Endodermal cell (in vitro differentiated cells): Measurements from ENCODE around the gene PLEKHD1. TPM values are rescaled to one million over a fixed set of nuclear protein-coding genes. Genes with fewer than 3 reads are reported as not detected.

Source experiments
- DNase-seq: peaks from one replicate; pipeline ENCODE4 v3.0.0-alpha.2; 2017
- H3K27ac ChIP-seq: 2 replicates; pipeline ENCODE4 v1.5.1; 2013; ENCODE audit warnings: mild to moderate bottlenecking, low read depth, low read length, moderate library complexity
- H3K27me3 ChIP-seq: 2 replicates; pipeline ENCODE4 v1.6.1; 2013; ENCODE audit warnings: mild to moderate bottlenecking, low read length, moderate library complexity; ENCODE audit not compliant: insufficient read depth, control insufficient read depth, poor library complexity, severe bottlenecking
- H3K36me3 ChIP-seq: 2 replicates; pipeline ENCODE4 v1.7.0; 2013; ENCODE audit warnings: mild to moderate bottlenecking, low read length, moderate library complexity; ENCODE audit not compliant: control insufficient read depth, insufficient read depth
- H3K4me1 ChIP-seq: one replicate; pipeline ENCODE4 v1.7.0; 2013; ENCODE audit warnings: low read length; ENCODE audit not compliant: control insufficient read depth, insufficient read depth
- H3K4me3 ChIP-seq: 2 replicates; pipeline ENCODE4 v1.5.1; 2013; ENCODE audit warnings: mild to moderate bottlenecking, low read length, moderate library complexity
- H3K9ac ChIP-seq: 2 replicates; pipeline ENCODE4 v1.6.1; 2013; ENCODE audit warnings: mild to moderate bottlenecking, low read length, moderate library complexity; ENCODE audit not compliant: poor library complexity, severe bottlenecking; ENCODE audit errors: extremely low read depth
- H3K9me3 ChIP-seq: 2 replicates; pipeline ENCODE4 v1.6.1; 2013; ENCODE audit warnings: mild to moderate bottlenecking, low read length, moderate library complexity; ENCODE audit not compliant: control insufficient read depth
- H3K27ac Mint-ChIP-seq: 2 replicates; pipeline ENCODE4 v1.8.0; 2020; ENCODE audit warnings: mixed read lengths
- H3K27me3 Mint-ChIP-seq: 2 replicates; pipeline ENCODE4 v1.8.0; 2021; ENCODE audit warnings: mild to moderate bottlenecking, mixed read lengths; ENCODE audit not compliant: insufficient read depth
- H3K36me3 Mint-ChIP-seq: 2 replicates; pipeline ENCODE4 v1.8.0; 2020; ENCODE audit warnings: low read depth, mixed read lengths
- H3K4me1 Mint-ChIP-seq: 2 replicates; pipeline ENCODE4 v1.8.0; 2020; ENCODE audit warnings: mixed read lengths
- H3K4me3 Mint-ChIP-seq: 2 replicates; pipeline ENCODE4 v1.8.0; 2020; ENCODE audit warnings: mild to moderate bottlenecking, moderate library complexity, mixed read lengths
- H3K9me3 Mint-ChIP-seq: 2 replicates; pipeline ENCODE4 v1.8.0; 2020; ENCODE audit warnings: mild to moderate bottlenecking, mixed read lengths
- WGBS, 2 experiments: methylation state at CpG; one replicate each; pipeline versions ENCODE4 v1.1.5 to v1.1.7; 2013; ENCODE audit warnings: missing lambda C conversion rate in 2 of 2, mixed read lengths in 1 of 2; ENCODE audit not compliant: insufficient coverage in 1 of 2, insufficient read length in 1 of 2; 5-methylcytosine and 5-hydroxymethylcytosine counted together
- total RNA-seq, 2 donors: library from RNA; stranded (reverse); fragmentation: NEBNext Ultra II Directional in 1 of 2; extraction: Animal tissue kit (Norgen Biotek cat#: 25700) in 1 of 2; gene quantifications; 2 replicates in 1 of 2; 3 replicates in 1 of 2; pipeline ENCODE4 v1.2.1, GENCODE V29; 2021
- TF ChIP-seq, protein P1 (sequence below): fragments of 200-600 bp; sonication (generic); conservative IDR thresholded peaks from 2 replicates; pipeline ENCODE4 v1.5.0; 2021; ENCODE audit warnings: antibody characterized with exemption, mild to moderate bottlenecking

Gene PLEKHD1
- total RNA-seq, 2 donors from 2014 or later, result 0.11 TPM

DNA sequence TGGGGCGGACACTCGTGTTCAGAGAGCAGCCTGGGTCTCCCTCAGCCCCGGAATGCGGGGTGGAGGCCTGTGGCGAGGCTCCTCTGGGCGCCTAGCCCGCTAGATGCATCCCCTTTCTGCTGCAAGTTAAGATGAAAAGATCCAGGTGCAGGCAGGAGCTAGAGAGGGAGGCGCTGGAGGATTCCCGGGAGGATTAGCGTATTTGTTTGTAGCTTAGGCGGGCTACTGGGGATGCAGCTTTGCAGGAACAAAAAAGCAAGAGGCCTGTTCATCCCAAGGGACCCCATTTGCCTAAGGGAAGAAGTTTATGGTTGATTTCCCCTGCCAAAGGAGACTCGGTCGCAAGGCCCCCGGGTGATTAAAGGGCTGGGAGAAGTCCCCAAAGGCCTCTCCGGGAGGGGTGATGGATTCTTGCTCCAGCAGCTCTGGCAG, 89.3 kb downstream of the PLEKHD1 start:
- Mint-ChIP-seq H3K36me3 (peaks cover 30% of the 10 kb centered on the region), H3K4me3 (peak overlapping the region; percentile 60), H3K9me3 (peaks cover 31% of the 10 kb centered on the region), H3K4me1 (peaks cover 4% of the 10 kb centered on the region), H3K27me3 (peaks cover 61% of the 10 kb centered on the region), H3K27ac (no peak overlapping the region)
- H3K36me3 ChIP-seq, result peaks cover 25% of the 10 kb centered on the region
- peak overlapping the region; percentile 66 for H3K9ac ChIP-seq
- peak overlapping the region; percentile 81 for H3K4me3 ChIP-seq
- 8 to 11% methylated on average over 8 to 15 of the region's 15 CpGs for WGBS, 2 experiments
- H3K9me3 ChIP-seq, result peaks cover 16% of the 10 kb centered on the region
- peak; percentile 82 for DNase-seq
- TF ChIP-seq, protein P1, sequence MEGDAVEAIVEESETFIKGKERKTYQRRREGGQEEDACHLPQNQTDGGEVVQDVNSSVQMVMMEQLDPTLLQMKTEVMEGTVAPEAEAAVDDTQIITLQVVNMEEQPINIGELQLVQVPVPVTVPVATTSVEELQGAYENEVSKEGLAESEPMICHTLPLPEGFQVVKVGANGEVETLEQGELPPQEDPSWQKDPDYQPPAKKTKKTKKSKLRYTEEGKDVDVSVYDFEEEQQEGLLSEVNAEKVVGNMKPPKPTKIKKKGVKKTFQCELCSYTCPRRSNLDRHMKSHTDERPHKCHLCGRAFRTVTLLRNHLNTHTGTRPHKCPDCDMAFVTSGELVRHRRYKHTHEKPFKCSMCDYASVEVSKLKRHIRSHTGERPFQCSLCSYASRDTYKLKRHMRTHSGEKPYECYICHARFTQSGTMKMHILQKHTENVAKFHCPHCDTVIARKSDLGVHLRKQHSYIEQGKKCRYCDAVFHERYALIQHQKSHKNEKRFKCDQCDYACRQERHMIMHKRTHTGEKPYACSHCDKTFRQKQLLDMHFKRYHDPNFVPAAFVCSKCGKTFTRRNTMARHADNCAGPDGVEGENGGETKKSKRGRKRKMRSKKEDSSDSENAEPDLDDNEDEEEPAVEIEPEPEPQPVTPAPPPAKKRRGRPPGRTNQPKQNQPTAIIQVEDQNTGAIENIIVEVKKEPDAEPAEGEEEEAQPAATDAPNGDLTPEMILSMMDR, result no peak
- H3K27me3 ChIP-seq, result peaks cover 22% of the 10 kb centered on the region
- peaks cover 8% of the 10 kb centered on the region for H3K4me1 ChIP-seq
- H3K27ac ChIP-seq, result peak overlapping the region; percentile 75

DNA sequence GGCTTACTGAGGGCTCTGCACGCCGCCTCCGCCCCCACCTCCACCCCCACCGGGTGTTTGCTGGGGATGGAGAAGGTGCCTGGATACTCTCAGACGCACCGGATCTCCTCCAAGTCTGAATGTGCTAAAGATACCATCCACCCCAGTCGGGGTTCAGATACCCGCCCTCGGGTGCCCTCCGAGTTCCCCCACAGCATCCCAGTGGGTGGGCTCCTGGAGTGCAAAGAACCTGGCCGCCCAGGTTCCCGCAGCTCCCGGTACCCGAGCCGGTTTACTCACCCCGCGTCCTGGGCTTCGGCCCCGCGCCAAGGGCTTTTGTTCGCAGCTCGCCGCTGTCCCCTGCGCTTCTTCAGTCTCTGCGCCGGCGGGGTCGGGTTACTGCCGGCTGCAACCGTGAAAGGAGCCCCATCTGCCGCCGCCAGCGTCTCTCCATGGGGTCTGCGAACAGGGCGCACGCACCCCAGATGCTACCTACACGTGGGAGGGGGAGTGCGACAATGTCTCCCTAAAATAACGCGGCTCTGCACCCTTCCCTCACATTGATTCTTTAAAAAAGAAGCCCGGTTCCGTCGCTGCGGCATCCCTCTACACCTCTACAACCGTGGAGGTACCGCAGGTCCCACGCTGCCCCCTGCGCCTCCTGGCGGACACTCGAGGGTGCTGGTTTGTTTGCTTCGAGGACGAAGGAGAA, 89.9 kb downstream of the PLEKHD1 start, which contains the start of gene CCDC177:
Gene CCDC177, minus strand, starts transcription at position 609 of the 691 bp plus-strand sequence. CDS start 1,249 bp downstream, outside the sequence.
- DNase-seq, result peak; percentile 90
- H3K27me3 Mint-ChIP-seq, result peaks cover 55% of the 10 kb centered on the region
- H3K9ac ChIP-seq, result peak within 1 kb of the TSS; percentile 66
- peaks cover 31% of the 10 kb centered on the region for H3K9me3 Mint-ChIP-seq
- peaks cover 9% of the 10 kb centered on the region for H3K4me1 Mint-ChIP-seq
- H3K36me3 Mint-ChIP-seq, result peaks cover 27% of the 10 kb centered on the region
- H3K27me3 ChIP-seq, result peaks cover 22% of the 10 kb centered on the region
- peaks cover 25% of the 10 kb centered on the region for H3K36me3 ChIP-seq
- H3K27ac ChIP-seq, result peak within 1 kb of the TSS; percentile 75
- peak within 1 kb of the TSS; percentile 60 for H3K4me3 Mint-ChIP-seq
- H3K27ac Mint-ChIP-seq, result no peak within 1 kb of the TSS
- 0 to 1% methylated on average over 12 to 47 of the region's 52 CpGs for WGBS, 2 experiments
- H3K4me3 ChIP-seq, result peak within 1 kb of the TSS; percentile 81
- TF ChIP-seq, protein P1, result peak; percentile 99
- peaks cover 16% of the 10 kb centered on the region for H3K9me3 ChIP-seq
- peaks cover 10% of the 10 kb centered on the region for H3K4me1 ChIP-seq

DNA sequence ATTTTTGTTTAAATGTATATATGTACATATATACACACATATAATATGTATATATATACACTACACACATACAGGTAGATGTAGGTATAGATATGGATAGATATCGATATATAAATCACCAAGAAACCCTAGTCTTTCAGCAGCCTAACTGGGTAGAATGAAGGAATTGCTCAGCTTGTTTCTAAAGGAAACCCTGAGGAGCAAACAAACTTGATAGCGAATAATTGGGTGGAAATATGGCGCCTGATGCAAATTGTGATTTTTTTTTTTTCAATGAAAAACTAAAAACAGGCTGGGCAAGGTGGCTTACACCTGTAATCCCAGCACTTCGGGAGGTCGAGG, 90.4 kb downstream of the PLEKHD1 start:
- Histone ChIP-seq H3K4me3 (peak overlapping the region; percentile 81), H3K27me3 (peaks cover 21% of the 10 kb centered on the region), H3K9ac (no peak overlapping the region), H3K27ac (no peak overlapping the region), H3K36me3 (peaks cover 21% of the 10 kb centered on the region), H3K4me1 (peaks cover 10% of the 10 kb centered on the region), H3K9me3 (peaks cover 16% of the 10 kb centered on the region)
- no peak overlapping the region for H3K27ac Mint-ChIP-seq
- no peak for DNase-seq
- TF ChIP-seq, protein P1, result peak; percentile 55
- H3K27me3 Mint-ChIP-seq, result peaks cover 50% of the 10 kb centered on the region
- peaks cover 31% of the 10 kb centered on the region for H3K9me3 Mint-ChIP-seq
- peaks cover 13% of the 10 kb centered on the region for H3K4me1 Mint-ChIP-seq
- peaks cover 22% of the 10 kb centered on the region for H3K36me3 Mint-ChIP-seq
- peak overlapping the region; percentile 60 for H3K4me3 Mint-ChIP-seq
- WGBS, 2 experiments, result 52 to 62% methylated on average over 3 to 5 of the region's 5 CpGs
